IMR-90 (cell line): Measurements from ENCODE around the gene CSAD. TPM values are rescaled to one million over a fixed set of nuclear protein-coding genes. Genes with fewer than 3 reads are reported as not detected.

Source experiments
- ATAC-seq: fragments of 200-7000 bp; cut with Tn5 transposase; 2 replicates; pipeline ENCODE4 v1.9.1; 2020; ENCODE audit warnings: low read depth, mild to moderate bottlenecking, moderate library complexity
- BruUV-seq: library from RNA; stranded (reverse); fragments of 400-500 nt; replicated peaks from 2 replicates; lab custom pipeline; 2021; lab: Mats Ljungman, UMichigan
- CTCF ChIA-PET: fragments of 300-600 bp; formaldehyde crosslinking; extraction: SDS; loops from one replicate; lab custom pipeline; 2021; ENCODE audit warnings: antibody characterized with exemption; lab: Yijun Ruan, JAX
- POLR2A ChIA-PET: fragments of 300-600 bp; sonication (Branson Sonifier 250); formaldehyde crosslinking; loops from one replicate; lab custom pipeline; 2022; ENCODE audit warnings: antibody characterized with exemption; ENCODE audit not compliant: unreplicated experiment; lab: Charles Lee
- DNase-seq: peaks from one replicate; pipeline ENCODE4 v3.0.0; 2013
- H2AFZ ChIP-seq: replicated peaks from 2 replicates; pipeline ENCODE3; 2013; ENCODE audit warnings: low read length, mild to moderate bottlenecking; ENCODE audit not compliant: poor library complexity
- H2AK5ac ChIP-seq: 2 replicates; pipeline ENCODE4 v1.6.1; 2013; ENCODE audit warnings: low read depth, low read length, inconsistent platforms
- H2AK9ac ChIP-seq: replicated peaks from 2 replicates; pipeline ENCODE3; 2013; ENCODE audit warnings: mild to moderate bottlenecking, low read depth, low read length, moderate library complexity; ENCODE audit not compliant: poor library complexity
- H2BK120ac ChIP-seq: 2 replicates; pipeline ENCODE4 v1.6.1; 2013; ENCODE audit warnings: low read depth, low read length, inconsistent platforms
- H2BK15ac ChIP-seq: 3 replicates; pipeline ENCODE4 v1.6.1; 2013; ENCODE audit warnings: low read depth, low read length, inconsistent platforms
- H2BK20ac ChIP-seq: 2 replicates; pipeline ENCODE4 v1.6.1; 2013; ENCODE audit warnings: low read depth, mild to moderate bottlenecking, inconsistent platforms, low read length, moderate library complexity
- H2BK5ac ChIP-seq: 2 replicates; pipeline ENCODE4 v1.6.1; 2013; ENCODE audit warnings: mild to moderate bottlenecking, low read depth, low read length, inconsistent platforms; ENCODE audit not compliant: poor library complexity, severe bottlenecking
- H3K14ac ChIP-seq: replicated peaks from 2 replicates; pipeline ENCODE4 v1.6.1; 2013; ENCODE audit warnings: low read depth, low read length, inconsistent platforms
- H3K18ac ChIP-seq: 2 replicates; pipeline ENCODE4 v1.6.1; 2013; ENCODE audit warnings: low read depth, low read length, control low read depth
- H3K23ac ChIP-seq: 2 replicates; pipeline ENCODE4 v1.6.1; 2013; ENCODE audit warnings: low read depth, low read length, inconsistent platforms
- H3K27ac ChIP-seq: 2 replicates; pipeline ENCODE4 v1.5.1; 2013; ENCODE audit warnings: mild to moderate bottlenecking, control low read depth, low read length; ENCODE audit not compliant: insufficient read depth
- H3K27me3 ChIP-seq: 2 replicates; pipeline ENCODE4 v1.6.1; 2013; ENCODE audit warnings: low read length; ENCODE audit not compliant: control insufficient read depth, insufficient read depth
- H3K36me3 ChIP-seq: 2 replicates; pipeline ENCODE4 v1.6.1; 2013; ENCODE audit warnings: low read length, mixed read lengths; ENCODE audit not compliant: control insufficient read depth, insufficient read depth
- H3K4ac ChIP-seq: 2 replicates; pipeline ENCODE4 v1.6.1; 2013; ENCODE audit warnings: low read depth, low read length, inconsistent platforms
- H3K4me1 ChIP-seq: 2 replicates; pipeline ENCODE4 v1.6.1; 2013; ENCODE audit warnings: low read length, mixed read lengths; ENCODE audit not compliant: control insufficient read depth, insufficient read depth
- H3K4me2 ChIP-seq: 2 replicates; pipeline ENCODE4 v1.6.1; 2013; ENCODE audit warnings: low read depth, mild to moderate bottlenecking, control low read depth, low read length, moderate library complexity
- H3K4me3 ChIP-seq: 2 replicates; pipeline ENCODE4 v1.5.1; 2013; ENCODE audit warnings: low read depth, mild to moderate bottlenecking, control low read depth, low read length, moderate library complexity; ENCODE audit not compliant: insufficient read depth
- H3K56ac ChIP-seq: 2 replicates; pipeline ENCODE4 v1.6.1; 2013; ENCODE audit warnings: low read length, inconsistent platforms; ENCODE audit not compliant: insufficient read depth; ENCODE audit errors: extremely low read depth
- H3K79me1 ChIP-seq, 2 experiments: 2 replicates each; pipeline ENCODE4 v1.6.1; 2013; ENCODE audit warnings: low read length in 2 of 2, inconsistent platforms in 1 of 2, low read depth in 1 of 2
- H3K9ac ChIP-seq: 2 replicates; pipeline ENCODE4 v1.6.1; 2013; ENCODE audit warnings: low read depth, low read length, control low read depth
- H3K9me1 ChIP-seq: 2 replicates; pipeline ENCODE4 v1.6.1; 2013; ENCODE audit warnings: low read length, inconsistent platforms; ENCODE audit not compliant: insufficient read depth
- H3K9me3 ChIP-seq: 2 replicates; pipeline ENCODE4 v1.6.1; 2013; ENCODE audit warnings: low read length; ENCODE audit not compliant: control insufficient read depth, insufficient read depth
- H4K20me1 ChIP-seq: 2 replicates; pipeline ENCODE4 v1.6.1; 2013; ENCODE audit warnings: low read length, inconsistent platforms; ENCODE audit not compliant: insufficient read depth
- H4K5ac ChIP-seq: 2 replicates; pipeline ENCODE4 v1.6.1; 2013; ENCODE audit warnings: mild to moderate bottlenecking, low read depth, low read length, control low read depth
- H4K8ac ChIP-seq, 2 experiments: 2 replicates each; pipeline ENCODE4 v1.6.1; 2013; ENCODE audit warnings: low read depth in 2 of 2, low read length in 2 of 2, control low read depth in 1 of 2, inconsistent platforms in 1 of 2
- H4K91ac ChIP-seq: 2 replicates; pipeline ENCODE4 v1.6.1; 2013; ENCODE audit warnings: low read depth, low read length, inconsistent platforms; ENCODE audit not compliant: insufficient read depth
- BHLHE40 ChIP-seq: fragments of 150-350 bp; IDR thresholded peaks from 2 replicates; pipeline ENCODE4 v1.6.1; 2016; ENCODE audit warnings: mild to moderate bottlenecking, low read depth, low read length
- CEBPB ChIP-seq: IDR thresholded peaks from 2 replicates; pipeline ENCODE4 v1.6.1; 2012; ENCODE audit warnings: low read depth, low read length, improper control_type of control experiment
- ELK1 ChIP-seq: fragments of 150-350 bp; IDR thresholded peaks from 2 replicates; pipeline ENCODE4 v1.6.1; 2016; ENCODE audit warnings: low read depth, mild to moderate bottlenecking, low read length, moderate library complexity, borderline replicate concordance
- MAFK ChIP-seq: IDR thresholded peaks from 2 replicates; pipeline ENCODE4 v1.6.1; 2012; ENCODE audit warnings: low read depth, low read length, improper control_type of control experiment
- MAZ ChIP-seq: IDR thresholded peaks from 2 replicates; pipeline ENCODE4 v1.6.1; 2012; ENCODE audit warnings: low read depth, mild to moderate bottlenecking, low read length, improper control_type of control experiment, moderate library complexity, borderline replicate concordance
- MXI1 ChIP-seq: IDR thresholded peaks from 2 replicates; pipeline ENCODE4 v1.6.1; 2012; ENCODE audit warnings: low read depth, mild to moderate bottlenecking, low read length, moderate library complexity, borderline replicate concordance
- NFE2L2 ChIP-seq: fragments of 150-350 bp; IDR thresholded peaks from 2 replicates; pipeline ENCODE4 v1.6.1; 2016; ENCODE audit warnings: low read depth, mild to moderate bottlenecking, low read length
- POLR2A ChIP-seq: IDR thresholded peaks from 2 replicates; pipeline ENCODE4 v1.6.1; 2012; ENCODE audit warnings: mild to moderate bottlenecking, low read depth, low read length
- RAD21 ChIP-seq: IDR thresholded peaks from 2 replicates; pipeline ENCODE4 v1.6.1; 2012; ENCODE audit warnings: low read length, improper control_type of control experiment
- RCOR1 ChIP-seq: IDR thresholded peaks from 2 replicates; pipeline ENCODE4 v1.6.1; 2012; ENCODE audit warnings: mild to moderate bottlenecking, low read length, improper control_type of control experiment; ENCODE audit not compliant: insufficient replicate concordance
- SMC3 ChIP-seq: fragments of 150-350 bp; IDR thresholded peaks from 2 replicates; pipeline ENCODE4 v1.6.1; 2016; ENCODE audit warnings: low read depth, mild to moderate bottlenecking, antibody characterized with exemption, low read length, moderate library complexity
- USF2 ChIP-seq: fragments of 150-350 bp; IDR thresholded peaks from 2 replicates; pipeline ENCODE4 v1.6.1; 2017; ENCODE audit warnings: mild to moderate bottlenecking, antibody characterized with exemption, low read length, low read depth
- WGBS, 2 experiments: methylation state at CpG; one replicate each; pipeline versions ENCODE4 v1.1.5 to v1.1.7; 2013; ENCODE audit warnings: missing lambda C conversion rate in 2 of 2; ENCODE audit not compliant: insufficient read length in 1 of 2; ENCODE audit errors: extremely low coverage in 2 of 2; 5-methylcytosine and 5-hydroxymethylcytosine counted together
- dilution Hi-C: fragments of 300-500 bp; cut with HindIII; formaldehyde crosslinking; loops from one replicate; pipeline ENCODE4 v1.14.3; 2018; ENCODE audit warnings: low sequenced_read_pairs; ENCODE audit not compliant: unreplicated experiment
- in situ Hi-C: fragments of 300-500 bp; cut with MboI; formaldehyde crosslinking; loops from 3 replicates; pipeline ENCODE4 v1.14.3; 2019; ENCODE audit warnings: low sequenced_read_pairs, inconsistent platforms, mixed read lengths
- intact Hi-C: fragments of 100-400 bp; cut with micrococcal nuclease; formaldehyde crosslinking; loops from 2 replicates; pipeline ENCODE4 v1.10.0; 2022
- polyA plus RNA-seq, 3 experiments: library from polyadenylated mRNA; depleted of rRNA; stranded (reverse); fragments of >200 nt; gene quantifications; 2 replicates each; pipeline ENCODE4 v1.2.3, GENCODE V29; 2012; ENCODE audit warnings: low replicate concordance in 1 of 3
- total RNA-seq: library from RNA; depleted of rRNA; stranded (reverse); fragments of >200 nt; gene quantifications from 2 replicates; pipeline ENCODE4 v1.2.3, GENCODE V29; 2012

CSAD gene
- total and polyA plus RNA-seq, 2 of the 4 experiments (the other 2 are of a cell fraction): 5.4 to 45.6 TPM

GRCh38 chr12:53195516-53196420, 15.0 kb upstream of the CSAD start (continued):
- TF ChIP-seq MAZ: no peak

DNA sequence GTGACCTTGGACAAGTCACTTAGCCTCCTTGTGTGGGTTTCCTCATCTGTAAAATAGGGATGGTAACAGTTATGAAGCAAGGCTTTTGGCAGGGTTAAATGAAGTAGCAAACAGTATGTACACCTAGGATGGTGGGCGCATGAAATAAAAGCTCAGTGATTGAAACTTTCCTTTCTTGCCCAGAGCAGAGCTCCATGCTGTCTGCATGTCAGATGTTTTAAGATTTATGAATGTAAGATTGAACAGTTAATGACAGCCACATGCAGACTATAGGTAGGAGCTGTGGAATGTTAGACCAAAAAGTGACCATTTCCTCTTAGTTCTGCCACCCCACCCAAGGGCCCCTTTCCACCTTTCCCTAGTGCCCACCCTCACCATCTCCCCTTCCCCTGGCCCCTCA, 14.2 kb upstream of the CSAD start:
- Histone ChIP-seq H2BK20ac (no peak overlapping the region), H2AFZ (no peak overlapping the region), H3K79me1 (peaks cover 0 to 2% of the 10 kb centered on the region in 2 experiments; a peak in 1 of 4 replicates), H3K27me3 (peaks cover 2% of the 10 kb centered on the region; the same call in 1 of the 2 replicates), H3K9ac (no peak overlapping the region), H3K4ac (no peak overlapping the region), H4K91ac (no peak overlapping the region), H3K4me1 (no peaks in the 10 kb centered on the region; the same call in 1 of the 2 replicates), H2AK5ac (no peak overlapping the region), H3K36me3 (peaks cover 8% of the 10 kb centered on the region; the same call in 1 of the 2 replicates), H3K14ac (no peak overlapping the region), H3K9me3 (no peaks in the 10 kb centered on the region), H3K18ac (no peak overlapping the region), H3K27ac (no peak overlapping the region), H2AK9ac (no peak overlapping the region), H4K8ac (no peak overlapping the region), H4K20me1 (no peaks in the 10 kb centered on the region), H3K9me1 (peaks cover 11% of the 10 kb centered on the region), H3K56ac (no peak overlapping the region), H3K23ac (no peak overlapping the region), H3K4me2 (no peak overlapping the region), H2BK5ac (no peak overlapping the region), H4K5ac (no peak overlapping the region), H3K4me3 (no peak overlapping the region), H2BK120ac (no peak overlapping the region), H2BK15ac (no peak overlapping the region)
- dilution Hi-C loops (no loop called here), intact Hi-C loops (no loop called here), in situ Hi-C loops (no loop called here)
- BruUV-seq: no TSS peak
- ATAC-seq: no peak
- ChIA-PET POLR2A (no interaction called here), CTCF (interaction anchor here (0.8 to 1.3 kb wide), 2 partner anchors 35 to 129 kb away, joined by 3 to 6 read pairs; no protein-coding TSS in a partner anchor)
- no CpG with 5 or more reads among the region's 1 CpG for WGBS, 2 experiments
- DNase-seq: no peak
- no peak for TF ChIP-seq CEBPB
- no peak for TF ChIP-seq MAFK
- no peak for TF ChIP-seq POLR2A
- TF ChIP-seq USF2: no peak
- TF ChIP-seq ELK1: no peak
- no peak for TF ChIP-seq NFE2L2
- no peak for TF ChIP-seq MXI1
- TF ChIP-seq BHLHE40: no peak
- TF ChIP-seq RCOR1: no peak
- no peak for TF ChIP-seq SMC3
- no peak for TF ChIP-seq RAD21
